HEK293T (cell line): Measurements from ENCODE around the gene CFAP52.

Experiments used
- FOXA1 ChIP-seq: fragments of 450-650 bp; IDR thresholded peaks from 2 replicates; pipeline ENCODE4 v1.6.1; 2016; ENCODE audit warnings: mild to moderate bottlenecking
- FOXK2 ChIP-seq: fragments of 450-650 bp; IDR thresholded peaks from 2 replicates; pipeline ENCODE4 v1.6.1; 2016; ENCODE audit warnings: mild to moderate bottlenecking
- LEF1 ChIP-seq: fragments of 450-650 bp; IDR thresholded peaks from 2 replicates; pipeline ENCODE4 v1.6.1; 2017; ENCODE audit warnings: mild to moderate bottlenecking, borderline replicate concordance
- SP1 ChIP-seq: fragments of 450-650 bp; IDR thresholded peaks from 2 replicates; pipeline ENCODE4 v1.6.1; 2017

GRCh38 chr17:9636501-9636900, 60.1 kb downstream of the CFAP52 start:
- no peak for TF ChIP-seq SP1
- TF ChIP-seq LEF1 = no peak
- TF ChIP-seq FOXK2 = no peak
- TF ChIP-seq FOXA1 = no peak
